Type B pancreatic cell (in vitro differentiated cells): Measurements from ENCODE around the gene S100A1. TPM values are rescaled to one million over a fixed set of nuclear protein-coding genes. Genes with fewer than 3 reads are reported as not detected.
A peak's percentile ranks its signal among the peaks of the same experiment; 100 is the strongest.

ENCODE experiments used
- DNase-seq: peaks from one replicate; pipeline ENCODE4 v3.0.0; 2021; ENCODE audit warnings: mixed read lengths; ENCODE audit not compliant: unreplicated experiment; ENCODE audit errors: extremely low spot score
- H3K27ac Mint-ChIP-seq: 2 replicates; pipeline ENCODE4 v1.8.0; 2021; ENCODE audit warnings: mild to moderate bottlenecking, mixed read lengths
- H3K27me3 Mint-ChIP-seq: 2 replicates; pipeline ENCODE4 v1.8.0; 2021; ENCODE audit warnings: mixed read lengths
- H3K36me3 Mint-ChIP-seq: 2 replicates; pipeline ENCODE4 v1.8.0; 2021; ENCODE audit warnings: mixed read lengths
- H3K4me1 Mint-ChIP-seq: one replicate; pipeline ENCODE4 v1.8.0; 2021; ENCODE audit warnings: mixed read lengths; ENCODE audit not compliant: unreplicated experiment
- H3K4me3 Mint-ChIP-seq: 2 replicates; pipeline ENCODE4 v1.8.0; 2021; ENCODE audit warnings: mild to moderate bottlenecking, mixed read lengths
- H3K9me3 Mint-ChIP-seq: 2 replicates; pipeline ENCODE4 v1.8.0; 2021; ENCODE audit warnings: mixed read lengths
- total RNA-seq: library from RNA; stranded (reverse); gene quantifications from 2 replicates; pipeline ENCODE4 v1.2.1, GENCODE V29; 2021; ENCODE audit warnings: low replicate concordance
- TF ChIP-seq, protein P1 (sequence below): fragments of 200-600 bp; sonication (generic); conservative IDR thresholded peaks from 2 replicates; pipeline ENCODE4 v1.5.0; 2021; ENCODE audit warnings: antibody characterized with exemption, mild to moderate bottlenecking

The S100A1 gene
- total RNA-seq, 1 donor from 2014 or later: 0.97 TPM

DNA sequence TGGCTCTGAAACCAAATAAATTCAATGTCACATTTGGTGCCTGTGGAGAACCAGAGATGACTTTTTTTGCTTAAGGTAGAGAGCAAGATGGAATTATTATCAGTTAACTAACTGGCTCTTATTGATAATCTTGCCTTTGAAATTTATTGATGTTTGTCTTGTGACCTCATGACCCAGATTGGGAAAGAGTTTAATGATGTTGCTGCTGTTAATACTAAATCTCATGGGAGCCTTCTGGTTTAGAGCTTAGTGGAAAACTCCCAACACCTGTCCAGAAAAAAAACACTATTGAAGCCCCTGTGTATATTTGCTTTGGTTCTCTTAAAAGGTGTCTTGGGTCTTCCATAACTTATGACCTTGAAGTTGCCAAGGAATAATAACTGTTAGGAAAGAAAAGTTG, 15.6 kb downstream of the S100A1 start:
- TF ChIP-seq, protein P1, sequence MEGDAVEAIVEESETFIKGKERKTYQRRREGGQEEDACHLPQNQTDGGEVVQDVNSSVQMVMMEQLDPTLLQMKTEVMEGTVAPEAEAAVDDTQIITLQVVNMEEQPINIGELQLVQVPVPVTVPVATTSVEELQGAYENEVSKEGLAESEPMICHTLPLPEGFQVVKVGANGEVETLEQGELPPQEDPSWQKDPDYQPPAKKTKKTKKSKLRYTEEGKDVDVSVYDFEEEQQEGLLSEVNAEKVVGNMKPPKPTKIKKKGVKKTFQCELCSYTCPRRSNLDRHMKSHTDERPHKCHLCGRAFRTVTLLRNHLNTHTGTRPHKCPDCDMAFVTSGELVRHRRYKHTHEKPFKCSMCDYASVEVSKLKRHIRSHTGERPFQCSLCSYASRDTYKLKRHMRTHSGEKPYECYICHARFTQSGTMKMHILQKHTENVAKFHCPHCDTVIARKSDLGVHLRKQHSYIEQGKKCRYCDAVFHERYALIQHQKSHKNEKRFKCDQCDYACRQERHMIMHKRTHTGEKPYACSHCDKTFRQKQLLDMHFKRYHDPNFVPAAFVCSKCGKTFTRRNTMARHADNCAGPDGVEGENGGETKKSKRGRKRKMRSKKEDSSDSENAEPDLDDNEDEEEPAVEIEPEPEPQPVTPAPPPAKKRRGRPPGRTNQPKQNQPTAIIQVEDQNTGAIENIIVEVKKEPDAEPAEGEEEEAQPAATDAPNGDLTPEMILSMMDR: no peak
- Mint-ChIP-seq H3K4me3 (no peak overlapping the region), H3K9me3 (no peaks in the 10 kb centered on the region), H3K27ac (no peak overlapping the region), H3K36me3 (peaks cover 44% of the 10 kb centered on the region), H3K27me3 (no peaks in the 10 kb centered on the region), H3K4me1 (no peaks in the 10 kb centered on the region)
- no peak for DNase-seq

GRCh38 chr1:153646672-153647345, 18.6 kb downstream of the S100A1 start:
- DNase-seq: no peak
- Mint-ChIP-seq H3K4me3 (no peak overlapping the region), H3K36me3 (peaks cover 36% of the 10 kb centered on the region), H3K27ac (no peak overlapping the region), H3K9me3 (no peaks in the 10 kb centered on the region), H3K27me3 (no peaks in the 10 kb centered on the region), H3K4me1 (no peaks in the 10 kb centered on the region)
- TF ChIP-seq, protein P1: no peak

DNA sequence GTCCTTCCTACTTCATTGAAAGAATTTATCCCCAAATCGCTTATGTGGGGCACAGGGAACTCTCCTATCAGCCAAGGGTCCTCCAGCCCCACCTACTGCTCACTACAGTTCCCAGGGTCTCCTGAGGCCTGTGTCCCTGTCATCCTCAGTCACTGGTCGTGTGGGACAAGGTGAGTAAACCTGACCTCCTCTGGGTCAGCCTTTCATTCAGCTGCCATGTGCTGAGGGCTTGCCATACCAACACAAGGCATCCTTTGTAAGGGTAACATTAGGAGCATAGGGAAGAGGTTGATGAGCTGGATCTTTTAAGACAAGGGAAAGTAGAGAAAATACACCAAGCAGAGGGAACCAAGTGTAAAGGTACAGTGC, 19.1 kb downstream of the S100A1 start:
- H3K27ac Mint-ChIP-seq: peak overlapping the region; percentile 52
- peak overlapping the region; percentile 23 for H3K4me3 Mint-ChIP-seq
- no peaks in the 10 kb centered on the region for H3K9me3 Mint-ChIP-seq
- TF ChIP-seq, protein P1: no peak
- H3K36me3 Mint-ChIP-seq: peaks cover 32% of the 10 kb centered on the region
- DNase-seq: no peak
- H3K27me3 Mint-ChIP-seq: no peaks in the 10 kb centered on the region
- H3K4me1 Mint-ChIP-seq: no peaks in the 10 kb centered on the region

GRCh38 chr1:153648000-153648643, 19.9 kb downstream of the S100A1 start:
- H3K9me3 Mint-ChIP-seq: no peaks in the 10 kb centered on the region

GRCh38 chr1:153649137-153649862, 21.1 kb downstream of the S100A1 start:
- TF ChIP-seq, protein P1: no peak
- Mint-ChIP-seq H3K4me3 (no peak overlapping the region), H3K36me3 (peaks cover 19% of the 10 kb centered on the region), H3K9me3 (peaks cover 4% of the 10 kb centered on the region), H3K27me3 (no peaks in the 10 kb centered on the region), H3K4me1 (peaks cover 4% of the 10 kb centered on the region), H3K27ac (no peak overlapping the region)
- no peak for DNase-seq

More at GRCh38 chr1:153648000-153648643, 19.9 kb downstream of the S100A1 start:
- DNase-seq: no peak
- TF ChIP-seq, protein P1: no peak
- H3K4me1 Mint-ChIP-seq: no peaks in the 10 kb centered on the region
- H3K27ac Mint-ChIP-seq: no peak overlapping the region
- no peaks in the 10 kb centered on the region for H3K27me3 Mint-ChIP-seq
- H3K36me3 Mint-ChIP-seq: peaks cover 29% of the 10 kb centered on the region
- no peak overlapping the region for H3K4me3 Mint-ChIP-seq
